ENCODE measurements around the gene TRIM65. TPM values are rescaled to one million over a fixed set of nuclear protein-coding genes. Genes with fewer than 3 reads are reported as not detected.

TRIM65 gene
- total RNA-seq, 1 experiment from 2014 or later = 23.1 TPM

DNA sequence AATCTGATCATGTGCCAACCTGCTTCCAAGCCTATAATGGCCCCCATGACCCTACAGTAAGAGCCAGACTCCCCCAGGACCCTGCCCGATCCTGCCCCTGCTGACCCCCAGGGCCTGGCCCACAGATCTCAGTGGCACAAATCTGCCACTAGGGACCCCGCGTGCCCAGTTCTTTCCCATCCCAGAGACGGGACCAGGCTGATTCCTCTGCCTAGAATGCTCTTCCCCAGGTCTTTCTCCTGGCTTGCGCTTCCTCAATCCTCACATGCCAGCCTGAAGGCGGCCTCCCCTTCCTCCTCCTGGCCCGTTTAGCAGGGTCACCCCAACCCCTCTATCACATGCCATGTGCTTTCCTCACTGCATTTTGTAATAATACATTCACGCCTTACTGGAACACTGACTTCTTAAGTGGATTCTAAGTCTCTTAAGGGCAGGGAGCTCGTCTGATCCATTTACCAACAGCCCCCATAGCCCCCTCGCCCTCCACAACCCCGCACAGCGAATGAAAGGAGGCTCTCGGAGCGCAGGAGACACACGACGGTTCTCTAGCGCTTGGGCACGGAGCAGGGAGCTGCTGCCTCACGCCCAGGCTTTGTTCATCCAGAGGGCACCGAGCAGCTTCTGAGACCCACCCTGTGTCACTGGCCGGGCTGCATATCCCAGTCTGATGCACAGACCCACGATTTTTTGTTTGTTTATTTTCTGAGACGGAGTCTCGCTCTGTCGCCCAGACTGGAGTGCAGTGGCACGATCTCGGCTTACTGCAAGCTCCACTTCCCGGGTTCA lies 1.2 kb downstream of the TRIM65 start:
- Histone ChIP-seq H3K4me3 (ENCODE audit: low read depth, low read length) (peak overlapping the region; percentile 88), H3K4me1 (peaks cover 21% of the 10 kb centered on the region), H3K36me3 (ENCODE audit: control insufficient read depth, insufficient read depth, low read length) (peaks cover 3% of the 10 kb centered on the region; the same call in 1 of the 2 replicates), H3K27me3 (replicated peaks; ENCODE audit: control insufficient read depth, insufficient read depth, low read length) (no peaks in the 10 kb centered on the region), H3K9me3 (no peaks in the 10 kb centered on the region)
- ChIA-PET POLR2A (interaction anchor here (0.5 to 1.4 kb wide), 4 partner anchors 9 to 363 kb away, joined by 3 to 8 read pairs (median 6); partner anchors contain the start of genes FBF1 and MRPL38), CTCF (interaction anchor here (0.6 to 1.9 kb wide), 7 partner anchors 12 to 112 kb away, joined by 4 to 25 read pairs (median 5); partner anchors contain the start of genes TRIM47 and WBP2)
- Mint-ChIP-seq H3K27me3 (ENCODE audit: insufficient read depth, unreplicated experiment) (no peaks in the 10 kb centered on the region), H3K4me1 (ENCODE audit: low read depth, unreplicated experiment) (peaks cover 19% of the 10 kb centered on the region), H3K9me3 (ENCODE audit: unreplicated experiment) (no peaks in the 10 kb centered on the region), H3K36me3 (ENCODE audit: insufficient read depth, unreplicated experiment) (peaks cover 61% of the 10 kb centered on the region), H3K27ac (ENCODE audit: unreplicated experiment) (peak overlapping the region; percentile 94), H3K4me3 (ENCODE audit: unreplicated experiment) (peak overlapping the region; percentile 72)
- TF ChIP-seq, protein P1, sequence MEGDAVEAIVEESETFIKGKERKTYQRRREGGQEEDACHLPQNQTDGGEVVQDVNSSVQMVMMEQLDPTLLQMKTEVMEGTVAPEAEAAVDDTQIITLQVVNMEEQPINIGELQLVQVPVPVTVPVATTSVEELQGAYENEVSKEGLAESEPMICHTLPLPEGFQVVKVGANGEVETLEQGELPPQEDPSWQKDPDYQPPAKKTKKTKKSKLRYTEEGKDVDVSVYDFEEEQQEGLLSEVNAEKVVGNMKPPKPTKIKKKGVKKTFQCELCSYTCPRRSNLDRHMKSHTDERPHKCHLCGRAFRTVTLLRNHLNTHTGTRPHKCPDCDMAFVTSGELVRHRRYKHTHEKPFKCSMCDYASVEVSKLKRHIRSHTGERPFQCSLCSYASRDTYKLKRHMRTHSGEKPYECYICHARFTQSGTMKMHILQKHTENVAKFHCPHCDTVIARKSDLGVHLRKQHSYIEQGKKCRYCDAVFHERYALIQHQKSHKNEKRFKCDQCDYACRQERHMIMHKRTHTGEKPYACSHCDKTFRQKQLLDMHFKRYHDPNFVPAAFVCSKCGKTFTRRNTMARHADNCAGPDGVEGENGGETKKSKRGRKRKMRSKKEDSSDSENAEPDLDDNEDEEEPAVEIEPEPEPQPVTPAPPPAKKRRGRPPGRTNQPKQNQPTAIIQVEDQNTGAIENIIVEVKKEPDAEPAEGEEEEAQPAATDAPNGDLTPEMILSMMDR (IDR thresholded peaks at IDR 0.05; ENCODE audit: insufficient read depth in 1 of 2, low read depth in 1 of 2, low read length in 1 of 2, severe bottlenecking in 1 of 2, unreplicated experiment in 1 of 2) = peak in 1 of 2 experiments; percentile 22
- BruUV-seq (replicated peaks) = TSS peak; percentile 26
- intact Hi-C loops (cut with micrococcal nuclease; ENCODE audit: unreplicated experiment) = loop anchor here (5.0 kb wide), 1 partner anchor 113 kb away; the partner anchor contains the start of gene UNK
- peak in 1 of 2 experiments; percentile 52 for DNase-seq

DNA sequence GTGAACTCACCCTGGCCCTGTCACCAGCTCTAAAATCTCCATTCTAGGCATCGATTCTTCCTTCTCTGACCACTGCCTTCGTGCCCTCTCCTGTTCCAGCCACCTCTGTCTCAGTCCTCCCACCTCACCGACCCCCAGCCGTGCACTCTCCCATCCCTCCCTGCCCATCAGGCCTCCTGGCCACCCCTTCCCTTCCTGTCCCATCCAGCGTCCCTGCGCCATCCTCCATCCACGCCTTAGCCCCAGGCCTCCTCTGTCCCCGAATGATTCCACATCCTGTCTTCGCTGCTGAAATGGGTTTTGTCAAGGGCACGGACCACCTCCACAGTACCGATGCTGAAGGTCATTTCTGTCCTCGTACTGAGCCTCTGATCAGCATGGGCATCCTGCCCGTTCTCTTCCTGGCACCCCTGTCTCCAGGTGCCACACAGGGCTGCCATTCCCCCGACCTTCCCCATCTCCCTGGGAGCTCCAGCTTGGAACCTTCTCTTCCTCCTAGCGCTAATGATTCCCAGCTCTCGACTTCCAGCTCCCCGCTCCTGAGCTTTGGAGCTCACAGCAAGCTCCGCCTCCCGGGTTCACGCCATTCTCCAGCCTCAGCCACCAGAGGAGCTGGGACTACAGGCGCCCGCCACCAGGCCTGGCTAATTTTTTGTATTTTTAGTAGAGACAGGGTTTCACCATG lies 2.6 kb downstream of the TRIM65 start:
- intact Hi-C loops (cut with micrococcal nuclease; ENCODE audit: unreplicated experiment) = no loop called here
- Histone ChIP-seq H3K4me3 (ENCODE audit: low read depth, low read length) (no peak overlapping the region), H3K9me3 (no peaks in the 10 kb centered on the region), H3K27me3 (replicated peaks; ENCODE audit: control insufficient read depth, insufficient read depth, low read length) (no peaks in the 10 kb centered on the region), H3K36me3 (ENCODE audit: control insufficient read depth, insufficient read depth, low read length) (peaks cover 3% of the 10 kb centered on the region; the same call in 1 of the 2 replicates), H3K4me1 (peaks cover 21% of the 10 kb centered on the region)
- no peaks in the 10 kb centered on the region for H3K9me3 Mint-ChIP-seq (ENCODE audit: unreplicated experiment)
- POLR2A ChIA-PET = no interaction called here
- no peaks in the 10 kb centered on the region for H3K27me3 Mint-ChIP-seq (ENCODE audit: insufficient read depth, unreplicated experiment)
- H3K36me3 Mint-ChIP-seq (ENCODE audit: insufficient read depth, unreplicated experiment) = peaks cover 53% of the 10 kb centered on the region
- BruUV-seq (replicated peaks) = no TSS peak
- TF ChIP-seq, protein P1 (IDR thresholded peaks at IDR 0.05; ENCODE audit: insufficient read depth in 1 of 2, low read depth in 1 of 2, low read length in 1 of 2, severe bottlenecking in 1 of 2, unreplicated experiment in 1 of 2) = no peak
- peaks cover 19% of the 10 kb centered on the region for H3K4me1 Mint-ChIP-seq (ENCODE audit: low read depth, unreplicated experiment)
- CTCF ChIA-PET = interaction anchor here (1.1 kb wide), 1 partner anchor 10 kb away, joined by 3 read pairs; the partner anchor contains the start of gene MRPL38
- DNase-seq = no peak
- H3K27ac Mint-ChIP-seq (ENCODE audit: unreplicated experiment) = no peak overlapping the region
- H3K4me3 Mint-ChIP-seq (ENCODE audit: unreplicated experiment) = no peak overlapping the region
